H1 (cell line): ENCODE measurements around the gene DUS1L. TPM values are rescaled to one million over a fixed set of nuclear protein-coding genes. Genes with fewer than 3 reads are reported as not detected.

Experiments
- ASH2L ChIP-seq: fragments of 200-600, 300-600 bp; sonication (generic); IDR thresholded peaks from one replicate; pipeline ENCODE4 v1.7.1; 2017; ENCODE audit warnings: low read length
- BACH1 ChIP-seq: IDR thresholded peaks from 2 replicates; pipeline ENCODE4 v1.6.1; 2012; ENCODE audit warnings: low read length, improper control_type of control experiment
- KDM1A ChIP-seq: fragments of 200-600, 300-600 bp; sonication (generic); IDR thresholded peaks from 2 replicates; pipeline ENCODE4 v1.7.1; 2016; ENCODE audit warnings: mild to moderate bottlenecking, low read length, borderline replicate concordance
- KDM4A ChIP-seq: IDR thresholded peaks from one replicate; pipeline ENCODE4 v1.7.1; 2012; ENCODE audit warnings: low read depth, mild to moderate bottlenecking, moderate library complexity, low read length, inconsistent platforms; ENCODE audit not compliant: severe bottlenecking
- RNF2 ChIP-seq: fragments of 200-900, 300-1000 bp; sonication (generic); IDR thresholded peaks from 2 replicates; pipeline ENCODE4 v1.7.1; 2016; ENCODE audit warnings: borderline replicate concordance, low read depth, mild to moderate bottlenecking, antibody characterized with exemption, low read length; ENCODE audit not compliant: poor library complexity, severe bottlenecking; ENCODE audit errors: missing control alignments
- polyA plus RNA-seq, 7 experiments: library from polyadenylated mRNA; depleted of rRNA in 3 of 7; stranded (reverse) in 5 of 7; unstranded in 2 of 7; fragments of >200 nt in 5 of 7; fragments of 200-250 nt in 2 of 7; gene quantifications; 1 replicate in 5 of 7; 2 replicates in 1 of 7; 4 replicates in 1 of 7; pipeline versions ENCODE4 v1.2.1 to v1.2.3, GENCODE V29; 2011 to 2013; ENCODE audit warnings: missing spikeins in 2 of 7, mixed read lengths in 2 of 7
- total RNA-seq: library from RNA; stranded (reverse); fragmentation: NEBNext Ultra II Directional; extraction: Animal tissue kit (Norgen Biotek cat#: 25700); gene quantifications from 2 replicates; pipeline ENCODE4 v1.2.1, GENCODE V29; 2021

The DUS1L gene
- total and polyA plus RNA-seq, 2 of the 8 experiments (the other 6 are each of a cell fraction or from before 2014, with no cell fraction given): 34.5 to 69.1 TPM

- no peak for TF ChIP-seq RNF2
- no peak for TF ChIP-seq BACH1
- no peak for TF ChIP-seq KDM1A
- TF ChIP-seq KDM4A: no peak
- no peak for TF ChIP-seq ASH2L
- TF ChIP-seq, all 59 proteins: peak for 0
Measured at GRCh38 chr17:82029391-82029790, 36.2 kb downstream of the DUS1L start (continued).
